Mesenchymal stem cell (in vitro differentiated cells and primary cell): Measurements from ENCODE around the gene FBXO31.

Experiments used
- DNase-seq: peaks from one replicate; pipeline ENCODE4 v3.0.0-alpha.2; 2013
- H2AFZ ChIP-seq: one replicate; pipeline ENCODE4 v1.6.1; 2013; ENCODE audit warnings: low read depth, mild to moderate bottlenecking, control low read depth, inconsistent platforms, low read length, moderate library complexity
- H2AK5ac ChIP-seq: 2 replicates; pipeline ENCODE4 v1.6.1; 2013; ENCODE audit warnings: low read length, moderate library complexity, mild to moderate bottlenecking, inconsistent platforms; ENCODE audit not compliant: severe bottlenecking
- H2BK120ac ChIP-seq: one replicate; pipeline ENCODE4 v1.6.1; 2013; ENCODE audit warnings: low read depth, mild to moderate bottlenecking, inconsistent platforms, low read length, moderate library complexity
- H2BK12ac ChIP-seq, 2 experiments: one replicate each; pipeline ENCODE4 v1.6.1; 2013; ENCODE audit warnings: inconsistent platforms in 2 of 2, low read length in 2 of 2, mild to moderate bottlenecking in 2 of 2, moderate library complexity in 2 of 2, control low read depth in 1 of 2
- H2BK15ac ChIP-seq: one replicate; pipeline ENCODE4 v1.6.1; 2013; ENCODE audit warnings: mild to moderate bottlenecking, low read depth, inconsistent platforms; ENCODE audit not compliant: poor library complexity, severe bottlenecking
- H2BK5ac ChIP-seq: 2 replicates; pipeline ENCODE4 v1.6.1; 2013; ENCODE audit warnings: low read depth, mild to moderate bottlenecking, low read length, control low read depth, inconsistent platforms; ENCODE audit not compliant: poor library complexity, severe bottlenecking
- H3K14ac ChIP-seq, 2 experiments: one replicate each; pipeline ENCODE4 v1.6.1; 2013; ENCODE audit warnings: inconsistent platforms in 2 of 2, low read length in 2 of 2, control low read depth in 1 of 2, mild to moderate bottlenecking in 1 of 2, moderate library complexity in 1 of 2
- H3K18ac ChIP-seq, 2 experiments: one replicate each; pipeline ENCODE4 v1.6.1; 2013; ENCODE audit warnings: inconsistent platforms in 2 of 2, low read length in 2 of 2, control low read depth in 1 of 2, low read depth in 1 of 2, mild to moderate bottlenecking in 1 of 2
- H3K23ac ChIP-seq, 2 experiments: one replicate each; pipeline ENCODE4 v1.6.1; 2013; ENCODE audit warnings: inconsistent platforms in 2 of 2, low read length in 2 of 2, mild to moderate bottlenecking in 2 of 2, moderate library complexity in 2 of 2, control low read depth in 1 of 2
- H3K27ac ChIP-seq: 2 replicates; pipeline ENCODE4 v1.5.1; 2013; ENCODE audit warnings: mild to moderate bottlenecking, moderate library complexity, low read length, control low read depth, inconsistent platforms; ENCODE audit not compliant: poor library complexity, severe bottlenecking
- H3K27me3 ChIP-seq, 2 experiments: 2 replicates each; pipeline versions ENCODE4 v1.6.1 to v1.7.0; 2013; ENCODE audit warnings: low read length in 2 of 2, mild to moderate bottlenecking in 2 of 2, moderate library complexity in 2 of 2, control low read depth in 1 of 2, inconsistent platforms in 1 of 2; ENCODE audit not compliant: control insufficient read depth in 1 of 2, insufficient read depth in 1 of 2
- H3K36me3 ChIP-seq, 2 experiments: 2 replicates each; pipeline versions ENCODE4 v1.6.1 to v1.7.0; 2013; ENCODE audit warnings: low read length in 2 of 2, control low read depth in 1 of 2, inconsistent platforms in 1 of 2, low read depth in 1 of 2, mild to moderate bottlenecking in 1 of 2; ENCODE audit not compliant: insufficient read depth in 2 of 2, control insufficient read depth in 1 of 2
- H3K4ac ChIP-seq, 2 experiments: one replicate each; pipeline ENCODE4 v1.6.1; 2013; ENCODE audit warnings: inconsistent platforms in 2 of 2, low read length in 2 of 2, mild to moderate bottlenecking in 2 of 2, moderate library complexity in 2 of 2, control low read depth in 1 of 2, low read depth in 1 of 2
- H3K4me1 ChIP-seq: 2 replicates; pipeline ENCODE4 v1.6.1; 2013; ENCODE audit warnings: low read depth, low read length, control low read depth; ENCODE audit not compliant: control insufficient read depth, insufficient read depth
- H3K4me2 ChIP-seq: 2 replicates; pipeline ENCODE4 v1.6.1; 2013; ENCODE audit warnings: low read length, mild to moderate bottlenecking, inconsistent platforms; ENCODE audit not compliant: poor library complexity, severe bottlenecking
- H3K4me3 ChIP-seq, 2 experiments: 2 replicates each; pipeline versions ENCODE4 v1.5.1 to v1.7.0; 2013; ENCODE audit warnings: low read length in 2 of 2, mild to moderate bottlenecking in 2 of 2, control low read depth in 1 of 2, low read depth in 1 of 2; ENCODE audit not compliant: insufficient read depth in 1 of 2
- H3K79me1 ChIP-seq: replicated peaks from 2 replicates; pipeline ENCODE4 v1.6.1; 2013; ENCODE audit warnings: mild to moderate bottlenecking, control low read depth, low read length, inconsistent platforms; ENCODE audit not compliant: poor library complexity, severe bottlenecking
- H3K9ac ChIP-seq: 2 replicates; pipeline ENCODE4 v1.7.0; 2013; ENCODE audit warnings: mild to moderate bottlenecking, low read length, moderate library complexity
- H3K9me3 ChIP-seq: 2 replicates; pipeline ENCODE4 v1.7.0; 2013; ENCODE audit warnings: mild to moderate bottlenecking, low read length; ENCODE audit not compliant: control insufficient read depth
- H4K8ac ChIP-seq: one replicate; pipeline ENCODE4 v1.6.1; 2013; ENCODE audit warnings: inconsistent platforms, mild to moderate bottlenecking, low read length, moderate library complexity
- H4K91ac ChIP-seq: one replicate; pipeline ENCODE4 v1.6.1; 2013; ENCODE audit warnings: mild to moderate bottlenecking, low read length, inconsistent platforms
- WGBS: methylation state at CpG from one replicate; pipeline ENCODE4 v1.1.7; 2013; ENCODE audit warnings: mixed read lengths; 5-methylcytosine and 5-hydroxymethylcytosine counted together

FBXO31 gene

GRCh38 chr16:87319011-87319410 lies 64.6 kb downstream of the FBXO31 start:
- no peak overlapping the region for H2BK5ac ChIP-seq
- H4K91ac ChIP-seq, result no peak overlapping the region
- no peaks in the 10 kb centered on the region for H3K9me3 ChIP-seq
- no peak overlapping the region for H3K18ac ChIP-seq
- H3K9ac ChIP-seq, result peak overlapping the region; percentile 98
- no peak overlapping the region for H3K14ac ChIP-seq
- H3K4ac ChIP-seq, result no peak overlapping the region
- H3K79me1 ChIP-seq, result peaks cover 20% of the 10 kb centered on the region
- no peak overlapping the region for H2AFZ ChIP-seq
- H3K23ac ChIP-seq, result no peak overlapping the region
- no peak overlapping the region for H2BK120ac ChIP-seq
- H2BK12ac ChIP-seq, result no peak overlapping the region
- H3K27me3 ChIP-seq, result no peaks in the 10 kb centered on the region
- H3K36me3 ChIP-seq, result peaks cover 24 to 34% of the 10 kb centered on the region in 2 experiments
- DNase-seq, result no peak
- no peak overlapping the region for H4K8ac ChIP-seq
- H3K27ac ChIP-seq, result no peak overlapping the region
- H3K4me2 ChIP-seq, result no peak overlapping the region
- no peak overlapping the region for H2AK5ac ChIP-seq
- peaks cover 8% of the 10 kb centered on the region for H3K4me1 ChIP-seq
- no peak overlapping the region for H3K4me3 ChIP-seq
- H2BK15ac ChIP-seq, result no peak overlapping the region

- H3K23ac ChIP-seq, result no peak overlapping the region
- peak overlapping the region; percentile 47 to 79 for H3K18ac ChIP-seq
- peak overlapping the region in 1 of 2 experiments; percentile 28 for H2BK12ac ChIP-seq
- no peak overlapping the region for H3K14ac ChIP-seq
- peak overlapping the region; percentile 64 for H2BK120ac ChIP-seq
- 17% methylated on average over 19 of the region's 28 CpGs for WGBS
- H2BK5ac ChIP-seq, result no peak overlapping the region
- H3K4me3 ChIP-seq, result peak overlapping the region; percentile 87 to 93
- peak; percentile 72 for DNase-seq
- no peaks in the 10 kb centered on the region for H3K27me3 ChIP-seq
- peak overlapping the region; percentile 98 for H3K9ac ChIP-seq
- H3K36me3 ChIP-seq, result peaks cover 14 to 26% of the 10 kb centered on the region in 2 experiments
- H2AK5ac ChIP-seq, result no peak overlapping the region
- H4K8ac ChIP-seq, result peak overlapping the region; percentile 61
- peaks cover 8% of the 10 kb centered on the region for H3K4me1 ChIP-seq
- H2AFZ ChIP-seq, result peak overlapping the region; percentile 60
- H3K27ac ChIP-seq, result no peak overlapping the region
- H2BK15ac ChIP-seq, result no peak overlapping the region
- H3K79me1 ChIP-seq, result peaks cover 16% of the 10 kb centered on the region
- no peaks in the 10 kb centered on the region for H3K9me3 ChIP-seq
- peak overlapping the region; percentile 71 to 92 for H3K4ac ChIP-seq
- H3K4me2 ChIP-seq, result peak overlapping the region; percentile 89
- H4K91ac ChIP-seq, result peak overlapping the region; percentile 23
These were observed 65.6 kb downstream of the FBXO31 start for GRCh38 chr16:87317750-87318644.

- Histone ChIP-seq H3K9me3 (no peaks in the 10 kb centered on the region), H3K27ac (peak within 1 kb of the TSS; percentile 48), H2BK120ac (peak within 1 kb of the TSS; percentile 64), H2BK15ac (peak within 1 kb of the TSS; percentile 64), H3K9ac (peak within 1 kb of the TSS; percentile 98), H3K23ac (peak within 1 kb of the TSS in 1 of 2 experiments; percentile 57), H3K14ac (peak within 1 kb of the TSS in 1 of 2 experiments; percentile 95), H3K4me3 (peak within 1 kb of the TSS; percentile 87 to 93), H2AK5ac (no peak within 1 kb of the TSS), H3K79me1 (peaks cover 13% of the 10 kb centered on the region), H3K27me3 (no peaks in the 10 kb centered on the region), H3K4me2 (peak within 1 kb of the TSS; percentile 89), H2BK5ac (no peak within 1 kb of the TSS), H3K36me3 (peaks cover 5 to 18% of the 10 kb centered on the region in 2 experiments), H4K8ac (peak within 1 kb of the TSS; percentile 98), H2AFZ (peak within 1 kb of the TSS; percentile 99), H3K4me1 (peaks cover 8% of the 10 kb centered on the region), H2BK12ac (peak within 1 kb of the TSS in 1 of 2 experiments; percentile 28), H3K4ac (peak within 1 kb of the TSS; percentile 85 to 92), H4K91ac (peak within 1 kb of the TSS; percentile 93), H3K18ac (peak within 1 kb of the TSS; percentile 68 to 98)
- peak; percentile 95 for DNase-seq
- WGBS, result under 1% methylated on average over 63 of the region's 64 CpGs
These were observed 66.4 kb downstream of the FBXO31 start, which contains the start of gene C16orf95 for GRCh38 chr16:87316923-87317749. Gene C16orf95, minus strand, starts transcription at chr16:87317392. Its CDS starts 150 bp downstream, at chr16:87317242.
